Keratinocyte (primary cell): Measurements from ENCODE around the gene TNRC18.
"Not testable (repeated sequence)": the region's sequence is repeated elsewhere in the genome, so short reads cannot be mapped to it uniquely, and the experiment has no call there.

ENCODE experiments used
- EZH2 ChIP-seq: IDR thresholded peaks from one replicate; pipeline ENCODE4 v1.6.1; 2012; ENCODE audit warnings: inconsistent platforms, mild to moderate bottlenecking, low read length, moderate library complexity
- TF ChIP-seq, protein P1 (sequence below), 3 experiments: IDR thresholded peaks in 1 of 3; conservative IDR thresholded peaks in 1 of 3; optimal IDR thresholded peaks in 1 of 3; 2 replicates in 2 of 3; 3 replicates in 1 of 3; pipeline versions ENCODE3 to v1.5.1; 2011; ENCODE audit warnings: low read length in 3 of 3, mild to moderate bottlenecking in 3 of 3, moderate library complexity in 2 of 3, control low read depth in 1 of 3, inconsistent platforms in 1 of 3; ENCODE audit not compliant: insufficient read depth in 2 of 3; ENCODE audit errors: extremely low read depth in 1 of 3

DNA sequence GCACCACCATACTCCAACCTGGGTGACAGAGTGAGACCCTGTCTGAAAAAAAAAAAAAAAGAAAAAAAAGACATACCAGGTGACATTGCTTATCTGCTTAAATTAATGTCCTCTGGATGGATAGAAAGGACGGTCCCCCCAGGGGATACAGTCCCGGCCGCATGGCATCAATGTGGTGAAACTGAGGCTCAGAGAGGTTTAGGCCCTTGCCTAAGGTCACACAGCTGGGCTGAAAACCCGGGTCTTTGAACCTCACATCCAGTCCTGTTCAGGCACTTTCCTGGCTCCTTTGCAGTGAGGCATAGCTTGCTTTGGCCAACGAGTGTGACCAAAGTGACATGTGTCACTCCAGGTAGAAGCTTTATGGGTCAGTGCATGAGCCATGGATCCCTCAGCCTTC lies 136.3 kb downstream of the TNRC18 start:
- not testable (repeated sequence) for TF ChIP-seq EZH2
- TF ChIP-seq, protein P1, sequence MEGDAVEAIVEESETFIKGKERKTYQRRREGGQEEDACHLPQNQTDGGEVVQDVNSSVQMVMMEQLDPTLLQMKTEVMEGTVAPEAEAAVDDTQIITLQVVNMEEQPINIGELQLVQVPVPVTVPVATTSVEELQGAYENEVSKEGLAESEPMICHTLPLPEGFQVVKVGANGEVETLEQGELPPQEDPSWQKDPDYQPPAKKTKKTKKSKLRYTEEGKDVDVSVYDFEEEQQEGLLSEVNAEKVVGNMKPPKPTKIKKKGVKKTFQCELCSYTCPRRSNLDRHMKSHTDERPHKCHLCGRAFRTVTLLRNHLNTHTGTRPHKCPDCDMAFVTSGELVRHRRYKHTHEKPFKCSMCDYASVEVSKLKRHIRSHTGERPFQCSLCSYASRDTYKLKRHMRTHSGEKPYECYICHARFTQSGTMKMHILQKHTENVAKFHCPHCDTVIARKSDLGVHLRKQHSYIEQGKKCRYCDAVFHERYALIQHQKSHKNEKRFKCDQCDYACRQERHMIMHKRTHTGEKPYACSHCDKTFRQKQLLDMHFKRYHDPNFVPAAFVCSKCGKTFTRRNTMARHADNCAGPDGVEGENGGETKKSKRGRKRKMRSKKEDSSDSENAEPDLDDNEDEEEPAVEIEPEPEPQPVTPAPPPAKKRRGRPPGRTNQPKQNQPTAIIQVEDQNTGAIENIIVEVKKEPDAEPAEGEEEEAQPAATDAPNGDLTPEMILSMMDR (optimal IDR thresholded peaks at IDR 0.05 in 1 of 3, IDR thresholded peaks at IDR 0.05 in 1 of 3, conservative IDR thresholded peaks at IDR 0.05 in 1 of 3; ENCODE audit: extremely low read depth in 1 of 3, insufficient read depth in 2 of 3, low read length in 3 of 3) = not testable (repeated sequence)
